Subcutaneous adipose tissue (tissue), 4 donors: ENCODE results near the gene IAPP. TPM values are rescaled to one million over a fixed set of nuclear protein-coding genes. Genes with fewer than 3 reads are reported as not detected.

Experiments
- CTCF ChIP-seq: fragments of 450-650 bp; IDR thresholded peaks from one replicate; pipeline ENCODE4 v1.5.1; 2016; ENCODE audit warnings: low read depth, mild to moderate bottlenecking, control low read depth, antibody characterized with exemption, moderate library complexity
- total RNA-seq, 4 donors: library from RNA; depleted of rRNA; stranded (reverse); fragments of >200 nt; gene quantifications; one replicate each; pipeline ENCODE4 v1.1.0, GENCODE V29; 2016

Gene IAPP
- total RNA-seq, 4 donors from 2014 or later, result not detected

GRCh38 chr12:21384261-21384660 is 11.6 kb downstream of the IAPP start:
- TF ChIP-seq CTCF, result no peak

- TF ChIP-seq CTCF, result no peak
Measured at GRCh38 chr12:21387174-21387573, 14.5 kb downstream of the IAPP start.

- TF ChIP-seq CTCF, result no peak
Measured at GRCh38 chr12:21392384-21392783, 19.7 kb downstream of the IAPP start.

- no peak for TF ChIP-seq CTCF
Measured at GRCh38 chr12:21413369-21414277, 40.9 kb downstream of the IAPP start.

GRCh38 chr12:21416511-21417121 is 43.9 kb downstream of the IAPP start:
- no peak for TF ChIP-seq CTCF

- no peak for TF ChIP-seq CTCF
Measured at GRCh38 chr12:21428241-21428640, 55.5 kb downstream of the IAPP start.

Other genes starting within 250 kb of the IAPP start
- not detected for gene SLCO1B1, start 241.7 kb upstream of the IAPP start, total RNA-seq
- not detected for gene SLCO1A2, start 38.0 kb upstream of the IAPP start, total RNA-seq
- gene PYROXD1, start 64.8 kb downstream of the IAPP start, total RNA-seq, result 10 to 100 TPM; 20.6 to 36.4 (median 26.5) TPM
- 10 to 100 TPM; 40.1 to 59.5 (median 54.9) TPM for gene RECQL, start 128.7 kb downstream of the IAPP start, total RNA-seq
- 10 to 100 TPM; 25.5 to 69.3 (median 35.0) TPM for gene GOLT1B, start 128.9 kb downstream of the IAPP start, total RNA-seq
- gene SPX, start 153.4 kb downstream of the IAPP start, total RNA-seq, result 10 to 100 TPM in 2 of 4 donors, 1 to 10 TPM in 2; 3.6 to 51.7 (median 10.7) TPM
- 10 to 100 TPM in 1 of 4 donors, 1 to 10 TPM in 2, not detected in 1; 3.1 to 17.0 (median 7.3) TPM for gene GYS2, start 231.9 kb downstream of the IAPP start, total RNA-seq